H9 (cell line): ENCODE measurements around the gene SPECC1. TPM values are rescaled to one million over a fixed set of nuclear protein-coding genes. Genes with fewer than 3 reads are reported as not detected.

ENCODE experiments used
- DNase-seq: peaks from one replicate; pipeline ENCODE4 v3.0.0-alpha.2; 2017
- H2AFZ ChIP-seq: one replicate; pipeline ENCODE4 v1.6.1; 2013; ENCODE audit warnings: mild to moderate bottlenecking, low read length, control low read depth, moderate library complexity
- H2AK5ac ChIP-seq: 2 replicates; pipeline ENCODE4 v1.6.1; 2013; ENCODE audit warnings: low read length, control low read depth, mixed read lengths; ENCODE audit not compliant: insufficient read length
- H2BK120ac ChIP-seq: one replicate; pipeline ENCODE4 v1.6.1; 2013; ENCODE audit warnings: low read depth, mild to moderate bottlenecking, low read length, control low read depth, inconsistent platforms; ENCODE audit not compliant: poor library complexity, severe bottlenecking
- H2BK12ac ChIP-seq: 2 replicates; pipeline ENCODE4 v1.6.1; 2013; ENCODE audit warnings: low read length, control low read depth, mixed read lengths, low read depth; ENCODE audit not compliant: insufficient read length
- H2BK15ac ChIP-seq: 2 replicates; pipeline ENCODE4 v1.6.1; 2013; ENCODE audit warnings: low read depth, low read length, control low read depth
- H2BK20ac ChIP-seq: one replicate; pipeline ENCODE4 v1.6.1; 2013; ENCODE audit warnings: low read depth, mild to moderate bottlenecking, low read length, control low read depth, inconsistent platforms; ENCODE audit not compliant: poor library complexity, severe bottlenecking
- H2BK5ac ChIP-seq: 2 replicates; pipeline ENCODE4 v1.6.1; 2013; ENCODE audit warnings: low read length, control low read depth, mixed read lengths; ENCODE audit not compliant: insufficient read length
- H3K14ac ChIP-seq: 2 replicates; pipeline ENCODE4 v1.6.1; 2013; ENCODE audit warnings: low read length, control low read depth; ENCODE audit not compliant: insufficient read depth
- H3K18ac ChIP-seq: 2 replicates; pipeline ENCODE4 v1.6.1; 2013; ENCODE audit warnings: low read depth, mild to moderate bottlenecking, mixed read lengths, low read length, control low read depth; ENCODE audit not compliant: insufficient read length
- H3K23ac ChIP-seq: 2 replicates; pipeline ENCODE4 v1.6.1; 2013; ENCODE audit warnings: low read length, control low read depth, mixed read lengths, low read depth; ENCODE audit not compliant: insufficient read length
- H3K23me2 ChIP-seq: 2 replicates; pipeline ENCODE4 v1.6.1; 2013; ENCODE audit warnings: low read depth, mild to moderate bottlenecking, mixed read lengths, low read length, control low read depth; ENCODE audit not compliant: insufficient read length, poor library complexity, severe bottlenecking
- H3K27ac ChIP-seq: 2 replicates; pipeline ENCODE4 v1.5.1; 2013; ENCODE audit warnings: low read length, control low read depth, mixed read lengths, low read depth; ENCODE audit not compliant: insufficient read length
- H3K27me3 ChIP-seq: 2 replicates; pipeline ENCODE4 v1.6.1; 2013; ENCODE audit warnings: low read length, control low read depth, inconsistent platforms; ENCODE audit not compliant: insufficient read depth
- H3K4ac ChIP-seq: 2 replicates; pipeline ENCODE4 v1.6.1; 2013; ENCODE audit warnings: low read depth, mild to moderate bottlenecking, control low read depth, inconsistent platforms, low read length, moderate library complexity
- H3K4me1 ChIP-seq: 2 replicates; pipeline ENCODE4 v1.6.1; 2013; ENCODE audit warnings: low read length, control low read depth, inconsistent platforms; ENCODE audit not compliant: insufficient read depth
- H3K4me2 ChIP-seq: 2 replicates; pipeline ENCODE4 v1.6.1; 2013; ENCODE audit warnings: low read length, control low read depth, mixed read lengths; ENCODE audit not compliant: insufficient read length, insufficient read depth
- H3K56ac ChIP-seq: 2 replicates; pipeline ENCODE4 v1.6.1; 2013; ENCODE audit warnings: low read depth, mild to moderate bottlenecking, mixed read lengths, low read length, control low read depth; ENCODE audit not compliant: insufficient read length
- H3K79me1 ChIP-seq: 2 replicates; pipeline ENCODE4 v1.6.1; 2013; ENCODE audit warnings: low read depth, mild to moderate bottlenecking, moderate library complexity, low read length, control low read depth, inconsistent platforms; ENCODE audit not compliant: insufficient read depth, poor library complexity, severe bottlenecking
- H3K79me2 ChIP-seq: 2 replicates; pipeline ENCODE4 v1.6.1; 2013; ENCODE audit warnings: low read length, control low read depth, inconsistent platforms; ENCODE audit not compliant: insufficient read depth
- H3K9ac ChIP-seq: 2 replicates; pipeline ENCODE4 v1.6.1; 2013; ENCODE audit warnings: low read length, control low read depth, mixed read lengths; ENCODE audit not compliant: insufficient read length; ENCODE audit errors: extremely low read depth
- H3K9me3 ChIP-seq: one replicate; pipeline ENCODE4 v1.6.1; 2013; ENCODE audit warnings: low read depth, low read length, inconsistent platforms; ENCODE audit not compliant: control insufficient read depth
- H3T11ph ChIP-seq: one replicate; pipeline ENCODE4 v1.6.1; 2013; ENCODE audit warnings: mild to moderate bottlenecking, low read length, control low read depth, inconsistent platforms
- H4K20me1 ChIP-seq: one replicate; pipeline ENCODE4 v1.6.1; 2013; ENCODE audit not compliant: control insufficient read depth, insufficient read length, insufficient read depth
- H4K5ac ChIP-seq: 2 replicates; pipeline ENCODE4 v1.6.1; 2013; ENCODE audit warnings: low read depth, mild to moderate bottlenecking, mixed read lengths, low read length, control low read depth; ENCODE audit not compliant: insufficient read length
- H4K8ac ChIP-seq: replicated peaks from 2 replicates; pipeline ENCODE4 v1.6.1; 2013; ENCODE audit warnings: low read length, control low read depth, mixed read lengths, low read depth; ENCODE audit not compliant: insufficient read length
- H4K91ac ChIP-seq: 2 replicates; pipeline ENCODE4 v1.6.1; 2013; ENCODE audit warnings: low read depth, mild to moderate bottlenecking, moderate library complexity, mixed read lengths, low read length, control low read depth; ENCODE audit not compliant: insufficient read length
- H3K27ac Mint-ChIP-seq, 3 experiments: 2 replicates in 2 of 3; 3 replicates in 1 of 3; pipeline ENCODE4 v1.8.0; 2020 to 2021; ENCODE audit warnings: mixed read lengths in 3 of 3, mild to moderate bottlenecking in 1 of 3, moderate library complexity in 1 of 3
- H3K27me3 Mint-ChIP-seq: 2 replicates; pipeline ENCODE4 v1.8.0; 2021; ENCODE audit warnings: low read depth, mild to moderate bottlenecking, moderate library complexity, mixed read lengths
- H3K36me3 Mint-ChIP-seq, 3 experiments: 2 replicates in 2 of 3; 3 replicates in 1 of 3; pipeline ENCODE4 v1.8.0; 2020 to 2021; ENCODE audit warnings: low read depth in 3 of 3, mixed read lengths in 3 of 3; ENCODE audit not compliant: insufficient read depth in 1 of 3
- H3K4me1 Mint-ChIP-seq, 2 experiments: 2 replicates each; pipeline ENCODE4 v1.8.0; 2020; ENCODE audit warnings: mixed read lengths in 2 of 2
- H3K4me3 Mint-ChIP-seq, 2 experiments: 2 replicates in 1 of 2; 3 replicates in 1 of 2; pipeline ENCODE4 v1.8.0; 2020 to 2021; ENCODE audit warnings: mild to moderate bottlenecking in 2 of 2, mixed read lengths in 2 of 2, moderate library complexity in 1 of 2
- H3K9me3 Mint-ChIP-seq, 2 experiments: 2 replicates in 1 of 2; 3 replicates in 1 of 2; pipeline ENCODE4 v1.8.0; 2020; ENCODE audit warnings: mild to moderate bottlenecking in 2 of 2, mixed read lengths in 2 of 2, moderate library complexity in 1 of 2
- CTCF ChIP-seq: fragments of 200-600 bp; sonication (generic); conservative IDR thresholded peaks from 3 replicates; pipeline ENCODE4 v1.8.0; 2021; ENCODE audit warnings: antibody characterized with exemption, mild to moderate bottlenecking
- WGBS: extraction: QIAGEN DNeasy Blood & Tissue Kit; methylation state at CpG from one replicate; pipeline ENCODE4 v1.1.7; 2013; ENCODE audit warnings: missing lambda C conversion rate, low lambda C conversion rate, mixed read lengths; ENCODE audit not compliant: insufficient read length; ENCODE audit errors: extremely low coverage; 5-methylcytosine and 5-hydroxymethylcytosine counted together
- total RNA-seq: library from RNA; stranded (reverse); gene quantifications from 2 replicates; pipeline ENCODE4 v1.2.1, GENCODE V29; 2021

SPECC1 gene
- total RNA-seq, 1 experiment from 2014 or later = 65.7 TPM

- Histone ChIP-seq H2BK20ac (no peak overlapping the region), H3K9me3 (no peaks in the 10 kb centered on the region), H2BK120ac (no peak overlapping the region), H2BK5ac (no peak overlapping the region), H2BK15ac (no peak overlapping the region), H3K27me3 (no peaks in the 10 kb centered on the region), H2AFZ (no peak overlapping the region), H3K4ac (no peak overlapping the region), H3K56ac (no peak overlapping the region), H3K18ac (no peak overlapping the region), H3K9ac (no peak overlapping the region), H4K20me1 (no peaks in the 10 kb centered on the region), H3T11ph (no peak overlapping the region), H3K14ac (no peak overlapping the region), H3K79me2 (no peaks in the 10 kb centered on the region), H3K4me1 (peaks cover 6% of the 10 kb centered on the region), H3K27ac (no peak overlapping the region), H2BK12ac (no peak overlapping the region), H4K8ac (no peak overlapping the region), H3K79me1 (no peaks in the 10 kb centered on the region), H3K4me2 (no peak overlapping the region), H2AK5ac (no peak overlapping the region), H4K91ac (no peak overlapping the region), H3K23me2 (no peaks in the 10 kb centered on the region), H3K23ac (no peak overlapping the region), H4K5ac (no peak overlapping the region)
- Mint-ChIP-seq H3K4me3 (no peak overlapping the region), H3K9me3 (no peaks in the 10 kb centered on the region), H3K27me3 (no peaks in the 10 kb centered on the region), H3K27ac (peak overlapping the region in 2 of 3 experiments; percentile 78 to 80; a peak in 3 of 7 replicates), H3K36me3 (peaks cover 21 to 43% (median 36%) of the 10 kb centered on the region in 3 experiments; a peak in 6 of 7 replicates), H3K4me1 (peaks cover 25 to 26% of the 10 kb centered on the region in 2 experiments)
- DNase-seq = no peak
- no CpG with 5 or more reads among the region's 5 CpGs for WGBS
- TF ChIP-seq CTCF = no peak
Observed at GRCh38 chr17:20263595-20263994, 254.4 kb downstream of the SPECC1 start.
